ENCODE data around the gene TTC21B.
"Not testable (repeated sequence)": the region's sequence is repeated elsewhere in the genome, so short reads cannot be mapped to it uniquely, and the experiment has no call there.

Gene TTC21B

GRCh38 chr2:165953655-165954606 is at the start of gene TTC21B:
Gene TTC21B (minus strand): TSS chr2:165953776. CDS start chr2:165953705, 71 bp downstream.
- peak; percentile 88 to 93 (median 90) for DNase-seq (ENCODE audit: low read depth in 4 of 4, low spot score in 1 of 4)

- DNase-seq (ENCODE audit: low read depth in 4 of 4, low spot score in 1 of 4) = no peak
Measured at GRCh38 chr2:166000401-166000800, 46.8 kb upstream of the TTC21B start.

GRCh38 chr2:165990846-165991245 is 37.3 kb upstream of the TTC21B start:
- DNase-seq (ENCODE audit: low read depth in 4 of 4, low spot score in 1 of 4) = no peak

GRCh38 chr2:165989851-165990250 is 36.3 kb upstream of the TTC21B start:
- DNase-seq (ENCODE audit: low read depth in 4 of 4, low spot score in 1 of 4) = no peak

- DNase-seq (ENCODE audit: low read depth in 4 of 4, low spot score in 1 of 4) = no peak
Measured at GRCh38 chr2:165985120-165985519, 31.5 kb upstream of the TTC21B start.

- DNase-seq (ENCODE audit: low read depth in 4 of 4, low spot score in 1 of 4) = not testable (repeated sequence)
Measured at GRCh38 chr2:165972161-165972560, 18.6 kb upstream of the TTC21B start.

GRCh38 chr2:165970663-165971062 is 17.1 kb upstream of the TTC21B start:
- DNase-seq (ENCODE audit: low read depth in 4 of 4, low spot score in 1 of 4) = no peak

GRCh38 chr2:165969227-165969626 is 15.7 kb upstream of the TTC21B start:
- DNase-seq (ENCODE audit: low read depth in 4 of 4, low spot score in 1 of 4) = no peak

GRCh38 chr2:165967746-165968145 is 14.2 kb upstream of the TTC21B start:
- DNase-seq (ENCODE audit: low read depth in 4 of 4, low spot score in 1 of 4) = no peak

GRCh38 chr2:165961818-165962217 is 8.2 kb upstream of the TTC21B start:
- DNase-seq (ENCODE audit: low read depth in 4 of 4, low spot score in 1 of 4) = no peak

- DNase-seq (ENCODE audit: low read depth in 4 of 4, low spot score in 1 of 4) = no peak
Measured at GRCh38 chr2:165959371-165959770, 5.8 kb upstream of the TTC21B start.

GRCh38 chr2:165958313-165958960 is 4.9 kb upstream of the TTC21B start:
- no peak for DNase-seq (ENCODE audit: low read depth in 4 of 4, low spot score in 1 of 4)

- DNase-seq (ENCODE audit: low read depth in 4 of 4, low spot score in 1 of 4) = no peak
Measured at GRCh38 chr2:165957030-165957675, 3.6 kb upstream of the TTC21B start.

GRCh38 chr2:165953306-165953654 is 296 bp downstream of the TTC21B start:
- no peak for DNase-seq (ENCODE audit: low read depth in 4 of 4, low spot score in 1 of 4)

- no peak for DNase-seq (ENCODE audit: low read depth in 4 of 4, low spot score in 1 of 4)
Measured at GRCh38 chr2:165952741-165953211, 800 bp downstream of the TTC21B start.

GRCh38 chr2:165952085-165952484 is 1.5 kb downstream of the TTC21B start:
- DNase-seq (ENCODE audit: low read depth in 4 of 4, low spot score in 1 of 4) = no peak

- no peak for DNase-seq (ENCODE audit: low read depth in 4 of 4, low spot score in 1 of 4)
Measured at GRCh38 chr2:165950438-165950837, 3.1 kb downstream of the TTC21B start.

GRCh38 chr2:165941827-165942226 is 11.7 kb downstream of the TTC21B start:
- no peak for DNase-seq (ENCODE audit: low read depth in 4 of 4, low spot score in 1 of 4)

GRCh38 chr2:165938237-165938636 is 15.3 kb downstream of the TTC21B start:
- no peak for DNase-seq (ENCODE audit: low read depth in 4 of 4, low spot score in 1 of 4)

GRCh38 chr2:165933211-165933910 is 20.2 kb downstream of the TTC21B start:
- no peak for DNase-seq (ENCODE audit: low read depth in 4 of 4, low spot score in 1 of 4)

GRCh38 chr2:165927774-165928173 is 25.8 kb downstream of the TTC21B start:
- DNase-seq (ENCODE audit: low read depth in 4 of 4, low spot score in 1 of 4) = no peak

Measured in stimulated activated CD4-positive, alpha-beta T cell treated with anti-CD3 and anti-CD28 coated beads, Interleukin-1b, Interleukin-23, amount 100 ng/mL, for 24 hours (primary cell).